Smooth muscle cell (in vitro differentiated cells): ENCODE data around the gene TMEM174. TPM values are rescaled to one million over a fixed set of nuclear protein-coding genes. Genes with fewer than 3 reads are reported as not detected.

Experiments
- DNase-seq: peaks from one replicate; lab custom pipeline; 2025; ENCODE audit not compliant: unreplicated experiment; lab: John Stamatoyannopoulos, UW
- H2AFZ ChIP-seq: fragments of 200-600 bp; sonication (generic); 2 replicates; pipeline ENCODE4 v1.6.0; 2016; ENCODE audit warnings: antibody characterized with exemption, low read depth, mild to moderate bottlenecking
- H3F3A ChIP-seq: fragments of 200-600 bp; sonication (generic); 2 replicates; pipeline ENCODE4 v1.6.0; 2017; ENCODE audit warnings: antibody characterized with exemption, low read depth
- H3K27ac ChIP-seq: fragments of 200-600 bp; sonication (generic); 2 replicates; pipeline ENCODE4 v1.5.1; 2016; ENCODE audit warnings: low read depth, mild to moderate bottlenecking
- H3K27me3 ChIP-seq: fragments of 200-600 bp; sonication (generic); 2 replicates; pipeline ENCODE4 v1.6.1; 2016; ENCODE audit warnings: low read depth, mild to moderate bottlenecking
- H3K36me3 ChIP-seq: fragments of 200-600 bp; sonication (generic); 2 replicates; pipeline ENCODE4 v1.5.1; 2016; ENCODE audit warnings: low read depth
- H3K4me1 ChIP-seq: fragments of 200-600 bp; sonication (generic); 2 replicates; pipeline ENCODE4 v1.5.1; 2016; ENCODE audit warnings: low read depth
- H3K4me2 ChIP-seq: fragments of 200-600 bp; sonication (generic); 2 replicates; pipeline ENCODE4 v1.6.0; 2016; ENCODE audit warnings: mild to moderate bottlenecking
- H3K4me3 ChIP-seq: fragments of 200-600 bp; sonication (generic); 2 replicates; pipeline ENCODE4 v1.5.1; 2016; ENCODE audit warnings: mild to moderate bottlenecking
- H3K79me2 ChIP-seq: fragments of 200-600 bp; sonication (generic); 2 replicates; pipeline ENCODE4 v1.6.0; 2016; ENCODE audit warnings: low read depth, mild to moderate bottlenecking
- H3K9ac ChIP-seq: fragments of 200-600 bp; sonication (generic); 2 replicates; pipeline ENCODE4 v1.6.0; 2016; ENCODE audit warnings: low read depth
- H3K9me3 ChIP-seq: fragments of 200-600 bp; sonication (generic); replicated peaks from 2 replicates; pipeline ENCODE4 v1.5.1; 2016; ENCODE audit warnings: low read depth
- H4K20me1 ChIP-seq: fragments of 200-600 bp; sonication (generic); 2 replicates; pipeline ENCODE4 v1.6.0; 2016; ENCODE audit warnings: low read depth
- CTCF ChIP-seq: fragments of 200-600 bp; sonication (generic); IDR thresholded peaks from 2 replicates; pipeline ENCODE4 v1.5.1; 2017; ENCODE audit warnings: borderline replicate concordance, mild to moderate bottlenecking, antibody characterized with exemption; ENCODE audit not compliant: insufficient read depth, poor library complexity, severe bottlenecking
- WGBS: methylation state at CpG from one replicate; pipeline ENCODE4 v1.1.7; 2016; ENCODE audit warnings: low lambda C conversion rate; 5-methylcytosine and 5-hydroxymethylcytosine counted together
- polyA plus RNA-seq: library from polyadenylated mRNA; unstranded; fragments of >200 nt; fragmentation: Nextera tagmentation; extraction: Ambion mirVana; gene quantifications from 2 replicates; pipeline ENCODE4 v1.2.1, GENCODE V29; 2016
- total RNA-seq: library from RNA; depleted of rRNA; stranded (reverse); fragments of >200 nt; gene quantifications from 2 replicates; pipeline ENCODE4 v1.2.3, GENCODE V29; 2014

The TMEM174 gene
- total and polyA plus RNA-seq, 2 experiments from 2014 or later: not detected

- Histone ChIP-seq H3K4me1 (no peaks in the 10 kb centered on the region), H2AFZ (no peak overlapping the region), H3K79me2 (no peaks in the 10 kb centered on the region), H3K4me3 (no peak overlapping the region), H3K9ac (no peak overlapping the region), H3K4me2 (no peak overlapping the region), H3K27ac (no peak overlapping the region), H3K9me3 (no peaks in the 10 kb centered on the region), H3K27me3 (peaks cover 9% of the 10 kb centered on the region), H4K20me1 (no peaks in the 10 kb centered on the region), H3F3A (no peaks in the 10 kb centered on the region), H3K36me3 (no peaks in the 10 kb centered on the region)
- TF ChIP-seq CTCF: no peak
- 97% methylated on average over 4 of the region's 4 CpGs for WGBS
- DNase-seq: no peak
Measured at GRCh38 chr5:73158313-73158712, 14.7 kb upstream of the TMEM174 start.

- Histone ChIP-seq H3K9me3 (no peaks in the 10 kb centered on the region), H3K9ac (no peak overlapping the region), H4K20me1 (no peaks in the 10 kb centered on the region), H3K27me3 (peaks cover 14% of the 10 kb centered on the region), H2AFZ (no peak overlapping the region), H3F3A (no peaks in the 10 kb centered on the region), H3K36me3 (no peaks in the 10 kb centered on the region), H3K79me2 (no peaks in the 10 kb centered on the region), H3K4me1 (no peaks in the 10 kb centered on the region), H3K4me2 (no peak overlapping the region), H3K4me3 (no peak overlapping the region), H3K27ac (no peak overlapping the region)
- TF ChIP-seq CTCF: no peak
- 78% methylated on average over 4 of the region's 4 CpGs for WGBS
- no peak for DNase-seq
Measured at GRCh38 chr5:73160239-73160671, 12.7 kb upstream of the TMEM174 start.

- no peak for TF ChIP-seq CTCF
- Histone ChIP-seq H3K4me3 (no peak overlapping the region), H3K9me3 (no peaks in the 10 kb centered on the region), H2AFZ (no peak overlapping the region), H3F3A (no peaks in the 10 kb centered on the region), H3K4me2 (no peak overlapping the region), H3K4me1 (no peaks in the 10 kb centered on the region), H3K9ac (no peak overlapping the region), H3K27ac (no peak overlapping the region), H3K79me2 (no peaks in the 10 kb centered on the region), H3K36me3 (no peaks in the 10 kb centered on the region), H3K27me3 (peaks cover 9% of the 10 kb centered on the region), H4K20me1 (no peaks in the 10 kb centered on the region)
- DNase-seq: no peak
Measured at GRCh38 chr5:73170522-73170921, 2.5 kb upstream of the TMEM174 start.

GRCh38 chr5:73171495-73171894, 1.5 kb upstream of the TMEM174 start:
- no peak for TF ChIP-seq CTCF
- no peaks in the 10 kb centered on the region for H3K79me2 ChIP-seq
- no peak overlapping the region for H3K27ac ChIP-seq
- no peak for DNase-seq
- no peaks in the 10 kb centered on the region for H3K9me3 ChIP-seq
- no peaks in the 10 kb centered on the region for H4K20me1 ChIP-seq
- H3K4me1 ChIP-seq: no peaks in the 10 kb centered on the region
- no peak overlapping the region for H3K4me3 ChIP-seq
- peaks cover 1% of the 10 kb centered on the region for H3K27me3 ChIP-seq
- no peak overlapping the region for H3K4me2 ChIP-seq
- H2AFZ ChIP-seq: no peak overlapping the region
- no peaks in the 10 kb centered on the region for H3K36me3 ChIP-seq
- no peak overlapping the region for H3K9ac ChIP-seq
- H3F3A ChIP-seq: no peaks in the 10 kb centered on the region
